Measurements from ENCODE around the gene FXYD1. TPM values are rescaled to one million over a fixed set of nuclear protein-coding genes. Genes with fewer than 3 reads are reported as not detected.

The FXYD1 gene
- total RNA-seq, 4 donors from 2014 or later, result 2.0 to 10.9 (median 6.7) TPM

- H3K4me3 ChIP-seq, result no peak overlapping the region
- no peaks in the 10 kb centered on the region for H3K27me3 ChIP-seq
- no peak for DNase-seq (ENCODE audit: low spot score in 2 of 2)
- H3K9me3 ChIP-seq, result no peaks in the 10 kb centered on the region
- no peaks in the 10 kb centered on the region for H3K36me3 ChIP-seq
- H3K4me1 ChIP-seq, result peaks cover 25% of the 10 kb centered on the region
- no peak overlapping the region for H3K27ac ChIP-seq
- 93% methylated on average over 6 of the region's 6 CpGs for WGBS
- TF ChIP-seq CTCF (IDR thresholded peaks at IDR 0.05), result no peak
- no peak for TF ChIP-seq POLR2AphosphoS5 (IDR thresholded peaks at IDR 0.05)
- TF ChIP-seq POLR2A (IDR thresholded peaks at IDR 0.05), result no peak
- no peak for TF ChIP-seq EP300 (IDR thresholded peaks at IDR 0.05)
Measured at GRCh38 chr19:35105047-35105410, 33.6 kb upstream of the FXYD1 start.

- H3K9me3 ChIP-seq, result no peaks in the 10 kb centered on the region
- no peak overlapping the region for H3K27ac ChIP-seq
Measured at GRCh38 chr19:35105411-35106290, 33.0 kb upstream of the FXYD1 start.

GRCh38 chr19:35106291-35106583 lies 32.4 kb upstream of the FXYD1 start:
- no peak overlapping the region for H3K4me3 ChIP-seq
- 69% methylated on average over 7 of the region's 9 CpGs for WGBS
- no peak for DNase-seq (ENCODE audit: low spot score in 2 of 2)
- H3K27me3 ChIP-seq, result no peaks in the 10 kb centered on the region
- peaks cover 35% of the 10 kb centered on the region for H3K4me1 ChIP-seq
- TF ChIP-seq EP300 (IDR thresholded peaks at IDR 0.05) (no peak), POLR2A (IDR thresholded peaks at IDR 0.05) (no peak), POLR2AphosphoS5 (IDR thresholded peaks at IDR 0.05) (no peak), CTCF (IDR thresholded peaks at IDR 0.05) (no peak)
- H3K9me3 ChIP-seq, result no peaks in the 10 kb centered on the region
- no peaks in the 10 kb centered on the region for H3K36me3 ChIP-seq
- H3K27ac ChIP-seq, result peak overlapping the region; percentile 79

More at GRCh38 chr19:35105411-35106290, 33.0 kb upstream of the FXYD1 start:
- H3K36me3 ChIP-seq, result no peaks in the 10 kb centered on the region
- DNase-seq (ENCODE audit: low spot score in 2 of 2), result no peak
- no peak overlapping the region for H3K4me3 ChIP-seq
- H3K4me1 ChIP-seq, result peaks cover 29% of the 10 kb centered on the region
- WGBS, result 82% methylated on average over 30 of the region's 30 CpGs
- H3K27me3 ChIP-seq, result no peaks in the 10 kb centered on the region
- no peak for TF ChIP-seq EP300 (IDR thresholded peaks at IDR 0.05)
- no peak for TF ChIP-seq POLR2A (IDR thresholded peaks at IDR 0.05)
- TF ChIP-seq CTCF (IDR thresholded peaks at IDR 0.05), result no peak
- no peak for TF ChIP-seq POLR2AphosphoS5 (IDR thresholded peaks at IDR 0.05)

GRCh38 chr19:35106898-35107541 lies 31.6 kb upstream of the FXYD1 start:
- Histone ChIP-seq H3K9me3 (no peaks in the 10 kb centered on the region), H3K27ac (peak overlapping the region; percentile 79), H3K4me3 (no peak overlapping the region), H3K27me3 (no peaks in the 10 kb centered on the region), H3K4me1 (peaks cover 40% of the 10 kb centered on the region), H3K36me3 (no peaks in the 10 kb centered on the region)
- no peak for DNase-seq (ENCODE audit: low spot score in 2 of 2)
- no peak for TF ChIP-seq POLR2AphosphoS5 (IDR thresholded peaks at IDR 0.05)
- TF ChIP-seq EP300 (IDR thresholded peaks at IDR 0.05), result no peak
- TF ChIP-seq POLR2A (IDR thresholded peaks at IDR 0.05), result no peak
- TF ChIP-seq CTCF (IDR thresholded peaks at IDR 0.05), result no peak
- WGBS, result 63% methylated on average over 1 of the region's 2 CpGs

GRCh38 chr19:35107545-35107944 lies 31.1 kb upstream of the FXYD1 start:
- H3K27ac ChIP-seq, result peak overlapping the region; percentile 79
- no peaks in the 10 kb centered on the region for H3K9me3 ChIP-seq
- H3K36me3 ChIP-seq, result no peaks in the 10 kb centered on the region
- H3K4me1 ChIP-seq, result peaks cover 40% of the 10 kb centered on the region
- no peaks in the 10 kb centered on the region for H3K27me3 ChIP-seq
- DNase-seq (ENCODE audit: low spot score in 2 of 2), result no peak
- TF ChIP-seq POLR2A (IDR thresholded peaks at IDR 0.05), result no peak
- no peak for TF ChIP-seq POLR2AphosphoS5 (IDR thresholded peaks at IDR 0.05)
- TF ChIP-seq CTCF (IDR thresholded peaks at IDR 0.05), result no peak
- TF ChIP-seq EP300 (IDR thresholded peaks at IDR 0.05), result no peak
- H3K4me3 ChIP-seq, result no peak overlapping the region
- WGBS, result 5% methylated on average over 3 of the region's 5 CpGs
